Heart right ventricle (tissue), 16 donors: ENCODE data around the gene CERS1. TPM values are rescaled to one million over a fixed set of nuclear protein-coding genes. Genes with fewer than 3 reads are reported as not detected.
"Not testable (repeated sequence)": the region's sequence is repeated elsewhere in the genome, so short reads cannot be mapped to it uniquely, and the experiment has no call there.

Experiments used
- ATAC-seq, 8 donors: fragments of 200-7000 bp; cut with Tn5 transposase; one replicate each; pipeline ENCODE4 v1.9.1; 2020; ENCODE audit warnings: mild to moderate bottlenecking in 8 of 8, moderate library complexity in 8 of 8, moderate number of reproducible peaks in 1 of 8
- DNase-seq, 2 donors: peaks; one replicate each; pipeline ENCODE4 v3.0.0-alpha.2; 2020
- H3K27ac ChIP-seq, 10 donors: fragments of 200-600 bp; sonication (generic) in 2 of 10; one replicate each; pipeline versions ENCODE4 v1.5.0 to v1.8.0; 2020 to 2022; ENCODE audit warnings: mild to moderate bottlenecking in 3 of 10
- H3K27me3 ChIP-seq, 7 donors: fragments of 200-600 bp; one replicate each; pipeline ENCODE4 v1.8.0; 2021 to 2022; ENCODE audit warnings: mild to moderate bottlenecking in 2 of 7
- H3K36me3 ChIP-seq, 9 donors: fragments of 200-600 bp; sonication (generic) in 1 of 9; one replicate each; pipeline versions ENCODE4 v1.5.0 to v1.8.0; 2020 to 2022; ENCODE audit warnings: mild to moderate bottlenecking in 2 of 9
- H3K4me1 ChIP-seq, 9 donors: fragments of 200-600 bp; sonication (generic) in 1 of 9; one replicate each; pipeline versions ENCODE4 v1.5.0 to v1.8.0; 2020 to 2022; ENCODE audit warnings: mild to moderate bottlenecking in 4 of 9
- H3K4me3 ChIP-seq, 10 donors: fragments of 200-600 bp; sonication (generic) in 2 of 10; one replicate each; pipeline versions ENCODE4 v1.5.0 to v1.8.0; 2020 to 2022; ENCODE audit warnings: mild to moderate bottlenecking in 7 of 10, moderate library complexity in 2 of 10
- H3K9me3 ChIP-seq, 11 donors: fragments of 200-600 bp in 10 of 11; sonication (generic) in 2 of 11; one replicate each; pipeline versions ENCODE4 v1.5.0 to v1.8.0; 2013 to 2022; ENCODE audit warnings: mild to moderate bottlenecking in 2 of 11, control low read depth in 1 of 11, moderate library complexity in 1 of 11
- WGBS, 2 donors: extraction: QIAGEN DNeasy Blood & Tissue Kit; methylation state at CpG; one replicate each; pipeline ENCODE4 v1.1.7; 2013; ENCODE audit warnings: inconsistent platforms in 1 of 2; 5-methylcytosine and 5-hydroxymethylcytosine counted together
- intact Hi-C, 10 donors: fragments of 100-400 bp; cut with DNase I; formaldehyde crosslinking; loops; one replicate each; pipeline versions ENCODE4 v1.11.1 to v1.14.2; 2022
- polyA plus RNA-seq, 2 donors: library from polyadenylated mRNA; stranded (reverse); fragments of 200-250 nt; gene quantifications; one replicate each; pipeline ENCODE4 v1.2.3, GENCODE V29; 2013
- total RNA-seq, 10 donors: library from RNA; stranded (reverse); fragmentation: NEBNext Ultra II Directional in 3 of 10; extraction: Animal tissue kit (Norgen Biotek cat#: 25700) in 3 of 10; gene quantifications; one replicate each; pipeline versions ENCODE4 v1.2.1 to v1.2.4, GENCODE V29; 2021 to 2023
- TF ChIP-seq, protein P1 (sequence below), 9 donors: fragments of 200-600 bp; sonication (generic) in 2 of 9; IDR thresholded peaks; one replicate each; pipeline versions ENCODE4 v1.5.0 to v1.8.0; 2021 to 2022; ENCODE audit warnings: antibody characterized with exemption in 9 of 9, mild to moderate bottlenecking in 5 of 9, moderate library complexity in 1 of 9
- donor health status: Arrhythmogenic right ventricular cardiomyopathy.
- donor health status: ischemic (EF 13 %, LVEDD 7.1; RV severe dilation, severe dysfunction).
- donor health status: healthy with polysubstance abuse.
- donor health status: DM: no; HTN: yes; CAD: no.
- donor health status: DM: no; HTN: no; CAD: no.
- donor health status: ischemic (EF 25% LVEDD 6.9; RV normal size, moderate dysfunction).
- donor health status: ischemic (EF 25% LVEDD 5.7; RV mildly dilated, moderate dysfunction).
- donor health status: healthy.
- donor health status: DM: yes; HTN: yes; CAD: no.
- donor health status: Ischemic cardiomyopathy.
- donor health status: ischemic (EF 35%, LVEDD 5.7; RV mildly dilated, moderate dysfunction).
- donor health status: nonischemic (EF 11% LVEDD 7.7; RV severe dilation, severe dysfunction).
- donor health status: DM: yes; HTN: yes; CAD: no.
- donor health status: PGD.
- donor health status: ischemic (EF 29% LVEDD 5.4; RV normal size, mild dysfunction).
- donor health status: nonischemic (EF 23%, LVEDD 6.1; RV moderate dilation, normal function).

The CERS1 gene
- total and polyA plus RNA-seq, 12 donors, result 0.37 to 3.3 (median 1.0) TPM

DNA sequence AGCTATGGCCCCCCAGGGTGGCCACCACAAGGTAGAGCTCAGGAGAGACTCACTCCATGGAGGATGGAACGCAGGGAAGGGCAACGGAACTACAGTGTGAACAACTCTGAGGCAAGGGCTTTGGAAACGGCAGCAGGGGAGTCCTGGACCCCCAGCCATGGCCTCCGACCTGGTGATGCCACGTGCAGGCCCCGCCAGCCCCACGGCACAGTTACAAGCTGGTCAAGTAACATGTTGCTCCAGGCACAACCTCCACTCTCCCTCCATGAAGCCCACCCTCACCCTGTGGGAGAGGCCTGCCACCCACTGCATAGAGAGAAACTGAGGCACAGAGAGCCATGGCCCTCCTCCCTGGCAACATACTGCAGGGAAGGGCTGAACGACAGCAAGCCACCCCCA lies 9.1 kb upstream of the CERS1 start:
- 92 to 94% methylated on average over 8 of the region's 8 CpGs for WGBS, 2 donors
- intact Hi-C loops, result no loop called here
- no peak overlapping the region for H3K4me3 ChIP-seq
- peaks cover 0 to 92% (median 13%) of the 10 kb centered on the region in 9 donors for H3K36me3 ChIP-seq
- ATAC-seq, result no peak
- H3K9me3 ChIP-seq, result no peaks in the 10 kb centered on the region
- no peaks in the 10 kb centered on the region for H3K4me1 ChIP-seq
- no peak overlapping the region for H3K27ac ChIP-seq
- H3K27me3 ChIP-seq, result no peaks in the 10 kb centered on the region
- no peak for DNase-seq
- TF ChIP-seq, protein P1, sequence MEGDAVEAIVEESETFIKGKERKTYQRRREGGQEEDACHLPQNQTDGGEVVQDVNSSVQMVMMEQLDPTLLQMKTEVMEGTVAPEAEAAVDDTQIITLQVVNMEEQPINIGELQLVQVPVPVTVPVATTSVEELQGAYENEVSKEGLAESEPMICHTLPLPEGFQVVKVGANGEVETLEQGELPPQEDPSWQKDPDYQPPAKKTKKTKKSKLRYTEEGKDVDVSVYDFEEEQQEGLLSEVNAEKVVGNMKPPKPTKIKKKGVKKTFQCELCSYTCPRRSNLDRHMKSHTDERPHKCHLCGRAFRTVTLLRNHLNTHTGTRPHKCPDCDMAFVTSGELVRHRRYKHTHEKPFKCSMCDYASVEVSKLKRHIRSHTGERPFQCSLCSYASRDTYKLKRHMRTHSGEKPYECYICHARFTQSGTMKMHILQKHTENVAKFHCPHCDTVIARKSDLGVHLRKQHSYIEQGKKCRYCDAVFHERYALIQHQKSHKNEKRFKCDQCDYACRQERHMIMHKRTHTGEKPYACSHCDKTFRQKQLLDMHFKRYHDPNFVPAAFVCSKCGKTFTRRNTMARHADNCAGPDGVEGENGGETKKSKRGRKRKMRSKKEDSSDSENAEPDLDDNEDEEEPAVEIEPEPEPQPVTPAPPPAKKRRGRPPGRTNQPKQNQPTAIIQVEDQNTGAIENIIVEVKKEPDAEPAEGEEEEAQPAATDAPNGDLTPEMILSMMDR (IDR thresholded peaks at IDR 0.05), result no peak

GRCh38 chr19:18904334-18905057 lies 8.5 kb upstream of the CERS1 start:
- 92 to 93% methylated on average over 25 of the region's 25 CpGs for WGBS, 2 donors
- TF ChIP-seq, protein P1 (IDR thresholded peaks at IDR 0.05), result no peak
- Histone ChIP-seq H3K4me1 (no peaks in the 10 kb centered on the region), H3K36me3 (peaks cover 0 to 92% (median 14%) of the 10 kb centered on the region in 9 donors), H3K27me3 (no peaks in the 10 kb centered on the region), H3K9me3 (no peaks in the 10 kb centered on the region), H3K4me3 (no peak overlapping the region), H3K27ac (no peak overlapping the region)
- intact Hi-C loops, result no loop called here
- ATAC-seq (no peak), DNase-seq (no peak)

DNA sequence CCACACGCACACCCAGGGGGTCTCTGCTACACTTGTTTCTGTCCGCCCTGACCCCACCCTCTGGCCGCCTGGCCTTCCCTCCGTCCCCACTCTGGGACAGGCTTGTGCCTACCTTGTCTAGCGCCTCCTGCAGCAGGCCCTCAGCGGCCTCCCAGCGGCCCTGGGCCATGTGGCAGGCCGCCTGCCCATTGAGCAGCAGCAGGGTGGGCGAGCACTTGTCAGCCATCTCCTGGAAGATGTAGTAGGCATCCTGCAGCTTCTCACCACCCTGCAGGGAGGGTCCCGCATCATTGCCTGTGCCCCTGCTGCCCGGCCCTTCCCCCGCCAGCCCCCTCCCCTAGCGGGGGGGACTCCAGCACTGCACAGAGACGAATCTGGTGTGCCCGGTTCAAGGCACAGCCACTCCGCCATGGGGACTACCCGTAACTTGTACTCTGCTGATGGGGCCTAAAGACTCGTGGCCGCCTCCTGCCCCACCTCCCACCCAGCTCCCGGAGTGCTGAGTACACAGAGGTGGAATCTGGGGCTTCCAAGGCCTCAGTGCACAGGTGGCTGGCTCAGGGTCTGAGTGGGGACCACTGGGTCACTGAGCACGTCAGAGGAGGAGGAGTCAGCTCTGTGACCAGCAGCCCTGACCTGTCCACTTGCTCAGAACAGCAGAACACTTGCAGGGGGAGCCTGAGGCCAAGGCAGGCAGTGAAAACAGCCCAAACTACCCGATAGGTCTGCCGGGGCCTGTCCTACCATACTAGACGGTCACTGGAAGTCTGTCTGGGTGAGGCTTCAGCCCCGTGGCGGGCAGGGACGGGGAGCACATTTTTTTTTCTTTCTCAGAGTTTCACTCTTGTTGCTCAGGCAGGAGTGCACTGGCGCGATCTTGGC lies 7.4 kb upstream of the CERS1 start:
- 89 to 92% methylated on average over 29 of the region's 29 CpGs for WGBS, 2 donors
- Histone ChIP-seq H3K4me1 (peaks cover 0 to 2% (median 0%) of the 10 kb centered on the region in 9 donors), H3K27ac (no peak overlapping the region), H3K9me3 (no peaks in the 10 kb centered on the region), H3K27me3 (no peaks in the 10 kb centered on the region), H3K36me3 (peaks cover 0 to 91% (median 17%) of the 10 kb centered on the region in 9 donors), H3K4me3 (no peak overlapping the region)
- ATAC-seq, result no peak
- TF ChIP-seq, protein P1 (IDR thresholded peaks at IDR 0.05), result no peak
- intact Hi-C loops, result no loop called here
- no peak for DNase-seq

GRCh38 chr19:18902519-18902918 lies 6.6 kb upstream of the CERS1 start:
- ATAC-seq, DNase-seq, H3K4me3 ChIP-seq, H3K4me1 ChIP-seq, H3K27ac ChIP-seq, H3K27me3 ChIP-seq, H3K9me3 ChIP-seq, intact Hi-C loops: not testable (repeated sequence)
- peaks cover 0 to 82% (median 17%) of the 10 kb centered on the region in 9 donors for H3K36me3 ChIP-seq
- WGBS, 2 donors, result 91 to 96% methylated on average over 5 of the region's 5 CpGs
